ENCODE measurements around the gene SERHL2.
"Not testable (repeated sequence)": the region's sequence is repeated elsewhere in the genome, so short reads cannot be mapped to it uniquely, and the experiment has no call there.

The SERHL2 gene

DNA sequence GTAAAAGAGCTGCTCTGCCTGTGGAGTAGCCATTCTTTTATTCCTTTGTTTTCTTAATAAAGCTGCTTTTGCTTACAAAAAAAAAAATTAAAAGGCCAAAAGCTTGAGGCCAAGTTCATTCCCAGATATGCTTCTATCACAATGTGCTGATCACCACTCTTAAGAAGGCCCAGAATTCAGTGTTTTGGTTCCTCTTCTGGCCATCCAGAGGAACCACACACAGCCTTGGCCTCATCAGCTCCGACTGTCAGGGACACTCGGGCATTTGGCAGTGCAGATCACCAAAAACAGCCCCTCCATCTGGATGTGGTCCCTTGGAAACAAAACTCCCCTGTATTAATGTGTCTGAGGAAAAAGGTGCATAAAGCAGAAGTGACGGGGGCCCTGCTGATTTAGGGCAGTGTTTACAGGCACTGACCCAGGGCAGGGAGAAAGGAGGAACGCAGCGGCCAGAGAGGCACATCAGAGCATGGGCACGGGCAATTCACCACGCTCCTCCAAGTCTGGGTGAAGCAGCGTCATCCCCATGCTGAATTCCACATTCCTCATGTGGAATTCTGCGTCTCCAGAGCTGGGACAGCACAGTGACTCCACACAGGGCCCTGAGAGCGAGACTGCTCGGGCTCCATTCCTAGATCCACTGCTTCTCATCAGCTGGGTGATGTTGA is 43.2 kb downstream of the SERHL2 start:
- Histone ChIP-seq H3K27ac (ENCODE audit: low read depth, low read length) (no peak overlapping the region), H3K9ac (ENCODE audit: low read length in 5 of 5) (no peak overlapping the region), H3K4me3 (ENCODE audit: low read depth in 1 of 5, low read length in 5 of 5) (no peak overlapping the region), H3K4me1 (ENCODE audit: control insufficient read depth in 5 of 5, insufficient read depth in 5 of 5, low read length in 5 of 5) (peaks cover 0 to 16% (median 13%) of the 10 kb centered on the region in 5 donors), H3K36me3 (ENCODE audit: control insufficient read depth in 5 of 5, insufficient read depth in 5 of 5, low read length in 5 of 5) (peaks cover 6 to 91% (median 74%) of the 10 kb centered on the region in 5 donors), H3K27me3 (ENCODE audit: control insufficient read depth in 5 of 5, insufficient read depth in 4 of 5, low read length in 5 of 5) (no peaks in the 10 kb centered on the region), H3K9me3 (ENCODE audit: control insufficient read depth in 5 of 5, low read length in 5 of 5) (no peaks in the 10 kb centered on the region)

DNA sequence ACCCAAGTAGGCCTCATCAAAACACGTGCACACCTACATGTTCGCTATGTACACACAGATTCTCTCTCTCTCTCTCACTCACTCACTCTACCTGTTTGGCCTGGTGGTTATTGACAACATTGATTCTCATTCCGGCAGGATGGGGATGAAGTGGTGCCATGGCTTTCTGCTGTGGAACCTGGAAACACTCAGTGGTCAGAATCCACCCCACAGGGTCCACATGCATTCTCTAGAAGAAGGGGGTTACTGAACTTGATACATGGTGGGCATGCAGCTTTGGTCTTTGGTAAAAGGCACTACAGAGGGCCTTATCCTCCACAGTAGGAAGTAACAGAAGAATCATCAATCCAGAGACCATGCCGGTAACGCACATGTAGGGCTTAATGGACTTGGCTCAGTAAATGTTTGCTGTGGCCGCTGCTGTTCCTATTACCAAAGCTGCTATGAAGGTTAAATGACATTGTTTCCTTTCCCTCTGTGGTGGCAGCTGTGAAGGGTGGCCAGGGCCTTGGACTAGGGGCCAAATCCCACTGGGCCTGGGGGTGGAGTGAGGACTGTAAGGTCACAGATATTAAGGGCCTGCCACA is 48.2 kb downstream of the SERHL2 start:
- Histone ChIP-seq H3K4me3 (ENCODE audit: low read depth in 1 of 5, low read length in 5 of 5) (no peak overlapping the region), H3K36me3 (ENCODE audit: control insufficient read depth in 5 of 5, insufficient read depth in 5 of 5, low read length in 5 of 5) (peaks cover 3 to 70% (median 51%) of the 10 kb centered on the region in 5 donors), H3K27ac (ENCODE audit: low read depth, low read length) (no peak overlapping the region), H3K27me3 (ENCODE audit: control insufficient read depth in 5 of 5, insufficient read depth in 4 of 5, low read length in 5 of 5) (no peaks in the 10 kb centered on the region), H3K9me3 (ENCODE audit: control insufficient read depth in 5 of 5, low read length in 5 of 5) (no peaks in the 10 kb centered on the region), H3K4me1 (ENCODE audit: control insufficient read depth in 5 of 5, insufficient read depth in 5 of 5, low read length in 5 of 5) (peaks cover 0 to 12% (median 11%) of the 10 kb centered on the region in 5 donors), H3K9ac (ENCODE audit: low read length in 5 of 5) (no peak overlapping the region)

DNA sequence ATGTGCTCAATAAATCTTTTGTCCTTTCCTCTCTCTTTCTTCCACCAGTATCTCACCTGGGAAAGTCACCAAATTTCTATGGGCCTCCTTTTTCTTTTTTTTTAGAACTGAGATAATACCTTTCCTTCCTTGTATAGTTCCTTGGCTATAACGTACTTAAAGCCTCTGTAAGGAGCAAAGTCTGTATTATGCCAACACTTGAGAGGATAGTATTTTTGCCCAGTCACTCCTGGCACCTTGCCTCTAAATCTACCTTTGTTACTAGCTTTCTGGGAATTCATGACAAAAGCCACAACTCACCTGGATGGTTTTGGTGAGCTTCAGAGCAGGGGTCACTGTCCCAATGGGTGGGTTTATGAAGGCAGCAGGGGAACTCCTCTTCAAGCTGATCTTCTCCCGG is 48.7 kb downstream of the SERHL2 start:
- Histone ChIP-seq H3K27me3 (ENCODE audit: control insufficient read depth in 5 of 5, insufficient read depth in 4 of 5, low read length in 5 of 5) (no peaks in the 10 kb centered on the region), H3K4me3 (ENCODE audit: low read depth in 1 of 5, low read length in 5 of 5) (no peak overlapping the region), H3K4me1 (ENCODE audit: control insufficient read depth in 5 of 5, insufficient read depth in 5 of 5, low read length in 5 of 5) (peaks cover 0 to 11% (median 9%) of the 10 kb centered on the region in 5 donors), H3K36me3 (ENCODE audit: control insufficient read depth in 5 of 5, insufficient read depth in 5 of 5, low read length in 5 of 5) (peaks cover 3 to 65% (median 46%) of the 10 kb centered on the region in 5 donors), H3K9ac (ENCODE audit: low read length in 5 of 5) (no peak overlapping the region), H3K27ac (ENCODE audit: low read depth, low read length) (no peak overlapping the region), H3K9me3 (ENCODE audit: control insufficient read depth in 5 of 5, low read length in 5 of 5) (no peaks in the 10 kb centered on the region)

DNA sequence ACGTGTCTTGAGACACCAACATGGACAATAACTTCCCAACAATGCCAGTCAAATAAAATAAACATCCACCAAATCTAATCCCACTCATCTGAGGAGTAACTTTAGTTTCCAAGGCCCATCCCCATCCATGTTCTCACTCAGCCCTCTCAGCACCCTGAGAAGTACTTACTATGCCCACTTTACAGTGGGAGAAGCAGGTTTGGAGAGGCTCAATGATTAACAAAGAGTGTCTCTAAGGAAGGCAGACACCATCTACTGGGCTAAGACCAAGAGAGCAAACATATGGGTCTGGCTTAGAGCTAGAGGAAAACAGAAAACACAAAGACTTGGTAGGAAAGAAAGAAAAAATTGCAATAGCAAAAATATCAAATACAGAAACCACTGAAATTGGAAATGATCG is 49.7 kb downstream of the SERHL2 start:
- no peak overlapping the region for H3K4me3 ChIP-seq (ENCODE audit: low read depth in 1 of 5, low read length in 5 of 5)
- H3K36me3 ChIP-seq (ENCODE audit: control insufficient read depth in 5 of 5, insufficient read depth in 5 of 5, low read length in 5 of 5): peaks cover 3 to 60% (median 45%) of the 10 kb centered on the region in 5 donors
- H3K27ac ChIP-seq (ENCODE audit: low read depth, low read length): no peak overlapping the region
- no peak overlapping the region for H3K9ac ChIP-seq (ENCODE audit: low read length in 5 of 5)
- H3K27me3 ChIP-seq (ENCODE audit: control insufficient read depth in 5 of 5, insufficient read depth in 4 of 5, low read length in 5 of 5): no peaks in the 10 kb centered on the region
- H3K9me3 ChIP-seq (ENCODE audit: control insufficient read depth in 5 of 5, low read length in 5 of 5): no peaks in the 10 kb centered on the region
- peaks cover 0 to 12% (median 9%) of the 10 kb centered on the region in 5 donors for H3K4me1 ChIP-seq (ENCODE audit: control insufficient read depth in 5 of 5, insufficient read depth in 5 of 5, low read length in 5 of 5)

DNA sequence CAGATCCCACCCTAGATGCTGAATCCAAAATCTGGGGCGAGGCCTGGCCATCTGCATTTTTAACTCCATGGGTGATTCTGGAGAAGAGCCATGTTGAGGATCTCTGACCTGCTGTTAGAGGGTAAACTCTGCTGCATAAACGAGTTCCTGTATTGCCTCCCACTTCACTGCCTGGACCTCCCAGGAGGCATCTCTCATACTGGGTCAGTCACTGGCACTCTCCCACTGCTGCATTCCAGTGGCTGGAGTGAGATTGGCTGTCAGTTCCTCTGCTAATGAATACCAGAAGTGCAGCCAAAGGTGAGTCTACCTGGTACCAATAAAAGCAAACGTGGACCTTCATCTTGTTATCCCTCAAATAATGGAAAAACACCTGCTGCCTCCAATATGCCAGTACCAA is 50.6 kb downstream of the SERHL2 start:
- peaks cover 2 to 21% (median 17%) of the 10 kb centered on the region in 5 donors for H3K4me1 ChIP-seq (ENCODE audit: control insufficient read depth in 5 of 5, insufficient read depth in 5 of 5, low read length in 5 of 5)
- peaks cover 3 to 55% (median 40%) of the 10 kb centered on the region in 5 donors for H3K36me3 ChIP-seq (ENCODE audit: control insufficient read depth in 5 of 5, insufficient read depth in 5 of 5, low read length in 5 of 5)
- peak overlapping the region in 2 of 5 donors; percentile 11 to 54 for H3K9ac ChIP-seq (ENCODE audit: low read length in 5 of 5)
- H3K9me3 ChIP-seq (ENCODE audit: control insufficient read depth in 5 of 5, low read length in 5 of 5): no peaks in the 10 kb centered on the region
- no peaks in the 10 kb centered on the region for H3K27me3 ChIP-seq (ENCODE audit: control insufficient read depth in 5 of 5, insufficient read depth in 4 of 5, low read length in 5 of 5)
- no peak overlapping the region for H3K27ac ChIP-seq (ENCODE audit: low read depth, low read length)
- H3K4me3 ChIP-seq (ENCODE audit: low read depth in 1 of 5, low read length in 5 of 5): no peak overlapping the region

DNA sequence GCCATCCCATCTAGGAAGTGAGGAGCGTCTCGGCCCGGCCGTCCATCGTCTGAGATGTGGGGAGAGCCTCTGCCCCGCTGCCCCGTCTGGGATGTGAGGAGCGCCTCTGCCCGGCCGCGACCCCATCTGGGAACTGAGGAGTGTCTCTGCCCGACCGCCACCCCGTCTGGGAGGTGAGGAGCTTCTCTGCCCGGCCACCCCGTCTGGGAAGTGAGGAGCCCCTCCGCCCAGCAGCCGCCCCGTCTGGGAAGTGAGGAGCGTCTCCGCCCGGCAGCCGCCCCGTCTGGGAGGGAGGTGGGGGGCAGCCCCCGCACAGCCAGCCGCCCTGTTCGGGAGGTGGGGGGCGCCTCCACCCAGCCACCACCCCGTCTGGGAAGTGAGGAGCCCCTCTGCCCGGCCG is 53.9 kb downstream of the SERHL2 start:
- H3K4me3 ChIP-seq (ENCODE audit: low read depth in 1 of 5, low read length in 5 of 5); H3K27ac ChIP-seq (ENCODE audit: low read depth, low read length); H3K9ac ChIP-seq (ENCODE audit: low read length in 5 of 5); H3K27me3 ChIP-seq (ENCODE audit: control insufficient read depth in 5 of 5, insufficient read depth in 4 of 5, low read length in 5 of 5); H3K9me3 ChIP-seq (ENCODE audit: control insufficient read depth in 5 of 5, low read length in 5 of 5): not testable (repeated sequence)
- H3K4me1 ChIP-seq (ENCODE audit: control insufficient read depth in 5 of 5, insufficient read depth in 5 of 5, low read length in 5 of 5): peaks cover 2 to 41% (median 36%) of the 10 kb centered on the region in 5 donors
- H3K36me3 ChIP-seq (ENCODE audit: control insufficient read depth in 5 of 5, insufficient read depth in 5 of 5, low read length in 5 of 5): peaks cover 0 to 34% (median 19%) of the 10 kb centered on the region in 5 donors

DNA sequence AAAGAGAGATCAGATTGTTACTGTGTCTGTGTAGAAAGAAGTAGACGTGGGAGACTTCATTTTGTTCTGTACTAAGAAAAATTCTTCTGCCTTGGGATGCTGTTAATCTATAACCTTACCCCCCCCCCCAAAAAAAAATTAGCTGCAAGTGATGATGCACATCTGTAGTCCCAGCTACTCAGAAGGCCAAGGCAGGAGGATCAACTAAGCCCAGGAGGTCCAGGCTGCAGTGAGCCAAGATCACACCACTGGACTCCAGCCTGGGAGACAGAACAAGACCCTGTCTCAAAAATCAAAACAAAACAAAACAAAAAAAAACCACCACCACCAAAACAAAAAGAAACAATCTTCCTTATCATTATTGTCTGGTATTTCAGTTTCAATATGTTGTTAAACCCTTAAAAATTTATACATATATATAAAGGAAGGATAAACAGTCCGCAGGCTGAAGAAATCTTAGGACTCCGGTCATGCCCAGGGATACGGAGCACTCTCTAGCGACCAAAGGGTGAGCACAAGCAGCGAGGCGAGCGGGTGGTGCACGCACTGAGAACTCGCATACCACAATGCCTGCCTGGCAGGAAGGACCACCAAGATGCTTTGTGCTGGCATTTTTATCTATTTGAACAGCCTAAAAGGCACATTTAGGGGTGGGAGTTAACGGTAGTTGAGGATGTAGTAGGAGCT is 54.5 kb downstream of the SERHL2 start:
- Histone ChIP-seq H3K27ac (ENCODE audit: low read depth, low read length) (no peak overlapping the region), H3K36me3 (ENCODE audit: control insufficient read depth in 5 of 5, insufficient read depth in 5 of 5, low read length in 5 of 5) (peaks cover 0 to 27% (median 13%) of the 10 kb centered on the region in 5 donors), H3K9ac (ENCODE audit: low read length in 5 of 5) (peak overlapping the region in 1 of 5 donors; percentile 49), H3K27me3 (ENCODE audit: control insufficient read depth in 5 of 5, insufficient read depth in 4 of 5, low read length in 5 of 5) (no peaks in the 10 kb centered on the region), H3K4me3 (ENCODE audit: low read depth in 1 of 5, low read length in 5 of 5) (no peak overlapping the region), H3K9me3 (ENCODE audit: control insufficient read depth in 5 of 5, low read length in 5 of 5) (no peaks in the 10 kb centered on the region), H3K4me1 (ENCODE audit: control insufficient read depth in 5 of 5, insufficient read depth in 5 of 5, low read length in 5 of 5) (peaks cover 7 to 48% (median 42%) of the 10 kb centered on the region in 5 donors)

DNA sequence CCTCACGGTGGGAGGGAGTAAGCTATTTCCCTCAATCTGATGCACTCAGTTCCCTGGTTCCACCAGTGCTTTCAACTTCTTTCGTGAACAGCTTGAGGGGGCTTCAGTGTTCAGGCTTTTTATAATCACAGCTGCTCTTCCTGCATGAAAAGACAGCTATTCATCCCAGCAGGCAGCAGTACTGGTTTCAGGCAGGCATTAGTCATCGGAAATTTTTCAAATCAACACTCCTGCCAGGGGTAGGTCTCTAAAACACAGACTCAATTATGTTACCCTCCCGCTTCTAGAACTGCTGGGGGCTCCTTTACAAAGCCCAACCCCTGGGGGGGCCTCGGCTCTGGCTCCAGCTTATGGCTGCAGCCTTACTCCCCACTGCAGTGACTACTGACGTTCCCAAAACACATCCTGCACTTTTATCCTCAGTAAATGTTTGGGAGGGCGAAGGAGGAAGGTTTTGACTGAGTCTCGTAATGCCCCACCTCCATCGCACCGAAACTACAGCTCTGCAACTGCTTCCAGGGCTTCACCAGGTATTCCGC is 55.1 kb downstream of the SERHL2 start:
- H3K4me3 ChIP-seq (ENCODE audit: low read depth in 1 of 5, low read length in 5 of 5): no peak overlapping the region
- peaks cover 7 to 54% (median 48%) of the 10 kb centered on the region in 5 donors for H3K4me1 ChIP-seq (ENCODE audit: control insufficient read depth in 5 of 5, insufficient read depth in 5 of 5, low read length in 5 of 5)
- H3K9me3 ChIP-seq (ENCODE audit: control insufficient read depth in 5 of 5, low read length in 5 of 5): no peaks in the 10 kb centered on the region
- peak overlapping the region in 1 of 5 donors; percentile 49 for H3K9ac ChIP-seq (ENCODE audit: low read length in 5 of 5)
- H3K27ac ChIP-seq (ENCODE audit: low read depth, low read length): no peak overlapping the region
- H3K27me3 ChIP-seq (ENCODE audit: control insufficient read depth in 5 of 5, insufficient read depth in 4 of 5, low read length in 5 of 5): no peaks in the 10 kb centered on the region
- peaks cover 0 to 23% (median 12%) of the 10 kb centered on the region in 5 donors for H3K36me3 ChIP-seq (ENCODE audit: control insufficient read depth in 5 of 5, insufficient read depth in 5 of 5, low read length in 5 of 5)

DNA sequence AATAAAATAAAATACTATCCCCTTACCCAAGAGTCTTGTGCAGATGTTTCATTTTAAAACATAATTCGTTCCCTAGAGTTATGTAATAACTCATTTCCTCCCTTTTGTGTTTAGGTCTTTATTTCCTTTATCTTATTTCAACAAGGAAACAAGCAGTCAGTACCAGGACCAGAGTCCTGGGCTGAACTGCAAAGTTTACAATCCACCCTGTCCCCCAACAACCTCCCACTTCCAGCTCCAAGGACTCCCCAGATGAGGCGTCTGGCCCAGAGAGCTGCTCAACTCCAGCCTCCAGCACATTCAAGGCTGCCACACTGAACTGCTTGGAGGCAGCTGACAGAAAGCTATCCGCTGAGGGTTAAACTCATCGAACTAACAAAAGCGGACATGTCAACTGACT is 56.4 kb downstream of the SERHL2 start:
- Histone ChIP-seq H3K9me3 (ENCODE audit: control insufficient read depth in 5 of 5, low read length in 5 of 5) (no peaks in the 10 kb centered on the region), H3K27ac (ENCODE audit: low read depth, low read length) (no peak overlapping the region), H3K36me3 (ENCODE audit: control insufficient read depth in 5 of 5, insufficient read depth in 5 of 5, low read length in 5 of 5) (peaks cover 0 to 17% (median 11%) of the 10 kb centered on the region in 5 donors), H3K27me3 (ENCODE audit: control insufficient read depth in 5 of 5, insufficient read depth in 4 of 5, low read length in 5 of 5) (no peaks in the 10 kb centered on the region), H3K9ac (ENCODE audit: low read length in 5 of 5) (peak overlapping the region in 2 of 5 donors; percentile 46), H3K4me3 (ENCODE audit: low read depth in 1 of 5, low read length in 5 of 5) (no peak overlapping the region), H3K4me1 (ENCODE audit: control insufficient read depth in 5 of 5, insufficient read depth in 5 of 5, low read length in 5 of 5) (peaks cover 7 to 49% (median 43%) of the 10 kb centered on the region in 5 donors)

DNA sequence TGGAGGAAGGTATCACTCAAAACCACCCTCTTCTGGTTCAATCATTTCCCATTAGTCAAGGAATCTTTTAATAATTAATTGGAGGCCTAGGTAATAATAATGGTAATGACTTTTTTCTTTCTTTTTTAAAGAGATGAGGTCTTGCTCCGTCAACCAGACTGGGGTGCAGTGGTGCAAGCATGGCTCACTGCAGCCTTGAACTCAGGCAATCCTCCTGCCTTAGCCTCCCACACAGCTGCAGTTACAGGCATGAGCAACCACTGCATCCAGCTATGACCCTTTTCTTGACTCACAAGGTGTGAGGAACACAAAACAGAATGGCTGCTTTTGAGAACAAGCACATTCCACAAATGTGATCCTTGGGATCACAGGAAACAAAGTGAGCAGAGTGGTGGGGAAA is 57.3 kb downstream of the SERHL2 start:
- H3K27ac ChIP-seq (ENCODE audit: low read depth, low read length): no peak overlapping the region
- H3K4me1 ChIP-seq (ENCODE audit: control insufficient read depth in 5 of 5, insufficient read depth in 5 of 5, low read length in 5 of 5): peaks cover 7 to 58% (median 50%) of the 10 kb centered on the region in 5 donors
- no peak overlapping the region for H3K9ac ChIP-seq (ENCODE audit: low read length in 5 of 5)
- no peaks in the 10 kb centered on the region for H3K27me3 ChIP-seq (ENCODE audit: control insufficient read depth in 5 of 5, insufficient read depth in 4 of 5, low read length in 5 of 5)
- no peaks in the 10 kb centered on the region for H3K9me3 ChIP-seq (ENCODE audit: control insufficient read depth in 5 of 5, low read length in 5 of 5)
- H3K4me3 ChIP-seq (ENCODE audit: low read depth in 1 of 5, low read length in 5 of 5): no peak overlapping the region
- peaks cover 0 to 12% (median 8%) of the 10 kb centered on the region in 5 donors for H3K36me3 ChIP-seq (ENCODE audit: control insufficient read depth in 5 of 5, insufficient read depth in 5 of 5, low read length in 5 of 5)

Measured in subcutaneous abdominal adipose tissue (tissue), 5 donors.